SK-N-SH treated with all-trans-retinoic acid at 6 μM for 48 hours (cell line): Measurements from ENCODE around the gene PIK3R6.
A peak's percentile ranks its signal among the peaks of the same experiment; 100 is the strongest.

ENCODE experiments used
- ATAC-seq: fragments of 200-7000 bp; cut with Tn5 transposase; 3 replicates; pipeline ENCODE4 v1.9.1; 2020; ENCODE audit warnings: mild to moderate bottlenecking, moderate library complexity
- ARNTL ChIP-seq: fragments of 450-650 bp; formaldehyde crosslinking; IDR thresholded peaks from 2 replicates; pipeline ENCODE4 v1.5.0; 2020; ENCODE audit warnings: low read depth, mild to moderate bottlenecking, moderate library complexity, borderline replicate concordance
- BACH2 ChIP-seq: fragments of 250-450 bp; sonication (Bioruptor Pico); IDR thresholded peaks from 2 replicates; pipeline ENCODE4 v1.9.0; 2021; ENCODE audit warnings: mild to moderate bottlenecking, borderline replicate concordance
- CSDC2 ChIP-seq: fragments of 250-450 bp; sonication (Bioruptor Pico); IDR thresholded peaks from 2 replicates; pipeline ENCODE4 v1.5.0; 2020; ENCODE audit warnings: mild to moderate bottlenecking, moderate library complexity
- ESRRG ChIP-seq: fragments of 250-450 bp; sonication (Bioruptor Pico); IDR thresholded peaks from 2 replicates; pipeline ENCODE4 v1.6.1; 2021; ENCODE audit warnings: mild to moderate bottlenecking
- GLIS3 ChIP-seq: fragments of 250-450 bp; sonication (Bioruptor Pico); IDR thresholded peaks from 2 replicates; pipeline ENCODE4 v1.5.0; 2020; ENCODE audit warnings: mild to moderate bottlenecking, moderate library complexity
- ISL1 ChIP-seq: fragments of 250-450 bp; sonication (Bioruptor Pico); IDR thresholded peaks from 2 replicates; pipeline ENCODE4 v2.1.2; 2022; ENCODE audit warnings: mild to moderate bottlenecking, moderate library complexity
- PPARA ChIP-seq: fragments of 250-450 bp; sonication (Bioruptor Pico); IDR thresholded peaks from 2 replicates; pipeline ENCODE4 v1.5.0; 2020; ENCODE audit warnings: mild to moderate bottlenecking, borderline replicate concordance
- RARB ChIP-seq: fragments of 250-450 bp; sonication (Bioruptor Pico); IDR thresholded peaks from 2 replicates; pipeline ENCODE4 v1.8.0; 2021; ENCODE audit warnings: mild to moderate bottlenecking, moderate library complexity
- SNAI2 ChIP-seq: fragments of 250-450 bp; sonication (Bioruptor Pico); IDR thresholded peaks from 2 replicates; pipeline ENCODE4 v1.5.0; 2020; ENCODE audit warnings: mild to moderate bottlenecking, moderate library complexity
- TCF4 ChIP-seq: fragments of 250-450 bp; sonication (Bioruptor Pico); IDR thresholded peaks from 2 replicates; pipeline ENCODE4 v1.8.0; 2021; ENCODE audit warnings: mild to moderate bottlenecking, moderate library complexity, borderline replicate concordance
- TOX ChIP-seq: fragments of 250-450 bp; sonication (Bioruptor Pico); IDR thresholded peaks from 2 replicates; pipeline ENCODE4 v1.8.0; 2021; ENCODE audit warnings: mild to moderate bottlenecking, moderate library complexity, borderline replicate concordance
- ZC3H10 ChIP-seq: fragments of 250-450 bp; sonication (Bioruptor Pico); IDR thresholded peaks from 2 replicates; pipeline ENCODE4 v1.5.1; 2021; ENCODE audit warnings: mild to moderate bottlenecking, moderate library complexity
- ZFP3 ChIP-seq: fragments of 250-450 bp; sonication (Bioruptor Pico); IDR thresholded peaks from 2 replicates; pipeline ENCODE4 v1.5.0; 2020; ENCODE audit warnings: mild to moderate bottlenecking, moderate library complexity
- ZFP30 ChIP-seq: fragments of 450-650 bp; formaldehyde crosslinking; IDR thresholded peaks from 2 replicates; pipeline ENCODE4 v1.5.0; 2022; ENCODE audit warnings: mild to moderate bottlenecking, moderate library complexity
- ZNF565 ChIP-seq: fragments of 450-650 bp; formaldehyde crosslinking; conservative IDR thresholded peaks from 2 replicates; pipeline ENCODE4 v1.5.0; 2020; ENCODE audit warnings: low read depth, mild to moderate bottlenecking, moderate library complexity
- ZNF8 ChIP-seq: fragments of 450-650 bp; formaldehyde crosslinking; IDR thresholded peaks from 2 replicates; pipeline ENCODE4 v1.5.0; 2020; ENCODE audit warnings: mild to moderate bottlenecking, moderate library complexity
- TF ChIP-seq, protein P1 (sequence below): fragments of 250-450 bp; sonication (Bioruptor Pico); IDR thresholded peaks from 2 replicates; pipeline ENCODE4 v1.5.0; 2020; ENCODE audit warnings: mild to moderate bottlenecking, moderate library complexity
- TF ChIP-seq, protein P2 (sequence below): fragments of 250-450 bp; sonication (Bioruptor Pico); IDR thresholded peaks from 2 replicates; pipeline ENCODE4 v1.8.0; 2021; ENCODE audit warnings: low read depth, mild to moderate bottlenecking, moderate library complexity, borderline replicate concordance
- TF ChIP-seq, protein P3 (sequence below): fragments of 250-450 bp; sonication (Bioruptor Pico); IDR thresholded peaks from 2 replicates; pipeline ENCODE4 v1.5.1; 2021; ENCODE audit warnings: mild to moderate bottlenecking, moderate library complexity
- TF ChIP-seq, protein P4 (sequence below): fragments of 250-450 bp; sonication (Bioruptor Pico); IDR thresholded peaks from 2 replicates; pipeline ENCODE4 v1.8.0; 2020; ENCODE audit warnings: mild to moderate bottlenecking, moderate library complexity, borderline replicate concordance
- TF ChIP-seq, protein P5 (sequence below): fragments of 250-450 bp; sonication (Bioruptor Pico); IDR thresholded peaks from 2 replicates; pipeline ENCODE4 v1.5.1; 2020; ENCODE audit warnings: low read depth, mild to moderate bottlenecking, moderate library complexity

PIK3R6 gene

DNA sequence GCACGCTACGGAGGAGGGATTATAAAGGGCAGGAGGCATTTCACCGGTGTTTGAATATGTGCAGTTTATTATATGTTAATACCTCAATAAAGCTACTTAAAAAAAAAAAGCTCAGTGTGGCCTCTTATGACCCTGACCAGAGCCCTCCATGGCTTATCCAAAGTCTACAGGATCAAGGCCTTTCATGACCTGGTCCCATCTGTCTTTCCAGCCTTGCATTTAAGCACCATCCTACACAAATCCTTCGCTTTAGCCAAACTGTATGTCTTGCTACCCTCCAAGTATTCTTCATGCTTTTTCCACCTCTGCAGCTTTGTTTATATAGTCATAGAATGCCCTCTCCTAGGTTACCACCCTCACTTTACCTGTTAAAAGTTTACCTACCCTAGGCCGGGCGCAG, 74.8 kb downstream of the PIK3R6 start:
- no peak for ATAC-seq

DNA sequence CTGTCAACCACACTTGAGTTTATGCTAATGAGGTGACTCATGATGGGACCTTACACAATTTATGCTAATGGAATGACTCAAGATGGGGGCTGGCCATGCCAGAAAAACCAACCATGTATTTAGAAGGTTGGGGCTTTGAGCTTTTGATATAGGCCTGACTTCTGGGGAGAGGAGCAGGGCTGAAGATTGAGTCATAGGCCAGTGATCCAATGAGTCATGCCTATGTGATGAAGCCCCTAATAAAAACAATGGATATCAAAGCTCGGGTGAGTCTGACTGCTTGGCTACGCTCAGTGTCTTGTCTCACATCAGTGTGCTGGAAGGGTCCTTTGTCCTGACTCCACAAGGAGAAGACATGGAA, 75.6 kb downstream of the PIK3R6 start:
- TF ChIP-seq RARB (no peak), ZNF565 (CRISPR knock-in tag) (no peak), ZNF8 (CRISPR knock-in tag) (no peak), ZFP3 (CRISPR knock-in tag) (no peak), CSDC2 (CRISPR knock-in tag) (no peak)
- ATAC-seq: no peak

More for the DNA sequence above, 74.8 kb downstream of the PIK3R6 start:
- TF ChIP-seq ZNF8 (CRISPR knock-in tag) (no peak), TOX (CRISPR knock-in tag) (no peak), RARB (no peak), PPARA (CRISPR knock-in tag) (no peak), BACH2 (CRISPR knock-in tag) (no peak), ZFP3 (CRISPR knock-in tag) (no peak), GLIS3 (CRISPR knock-in tag) (no peak), CSDC2 (CRISPR knock-in tag) (no peak), ZFP30 (CRISPR knock-in tag) (no peak), ZC3H10 (CRISPR knock-in tag) (no peak), ESRRG (CRISPR knock-in tag) (no peak), TCF4 (no peak), ARNTL (CRISPR knock-in tag) (no peak), ISL1 (CRISPR knock-in tag) (no peak), SNAI2 (no peak)
- TF ChIP-seq, protein P1, sequence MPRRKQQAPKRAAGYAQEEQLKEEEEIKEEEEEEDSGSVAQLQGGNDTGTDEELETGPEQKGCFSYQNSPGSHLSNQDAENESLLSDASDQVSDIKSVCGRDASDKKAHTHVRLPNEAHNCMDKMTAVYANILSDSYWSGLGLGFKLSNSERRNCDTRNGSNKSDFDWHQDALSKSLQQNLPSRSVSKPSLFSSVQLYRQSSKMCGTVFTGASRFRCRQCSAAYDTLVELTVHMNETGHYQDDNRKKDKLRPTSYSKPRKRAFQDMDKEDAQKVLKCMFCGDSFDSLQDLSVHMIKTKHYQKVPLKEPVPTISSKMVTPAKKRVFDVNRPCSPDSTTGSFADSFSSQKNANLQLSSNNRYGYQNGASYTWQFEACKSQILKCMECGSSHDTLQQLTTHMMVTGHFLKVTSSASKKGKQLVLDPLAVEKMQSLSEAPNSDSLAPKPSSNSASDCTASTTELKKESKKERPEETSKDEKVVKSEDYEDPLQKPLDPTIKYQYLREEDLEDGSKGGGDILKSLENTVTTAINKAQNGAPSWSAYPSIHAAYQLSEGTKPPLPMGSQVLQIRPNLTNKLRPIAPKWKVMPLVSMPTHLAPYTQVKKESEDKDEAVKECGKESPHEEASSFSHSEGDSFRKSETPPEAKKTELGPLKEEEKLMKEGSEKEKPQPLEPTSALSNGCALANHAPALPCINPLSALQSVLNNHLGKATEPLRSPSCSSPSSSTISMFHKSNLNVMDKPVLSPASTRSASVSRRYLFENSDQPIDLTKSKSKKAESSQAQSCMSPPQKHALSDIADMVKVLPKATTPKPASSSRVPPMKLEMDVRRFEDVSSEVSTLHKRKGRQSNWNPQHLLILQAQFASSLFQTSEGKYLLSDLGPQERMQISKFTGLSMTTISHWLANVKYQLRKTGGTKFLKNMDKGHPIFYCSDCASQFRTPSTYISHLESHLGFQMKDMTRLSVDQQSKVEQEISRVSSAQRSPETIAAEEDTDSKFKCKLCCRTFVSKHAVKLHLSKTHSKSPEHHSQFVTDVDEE: no peak
- TF ChIP-seq, protein P2, sequence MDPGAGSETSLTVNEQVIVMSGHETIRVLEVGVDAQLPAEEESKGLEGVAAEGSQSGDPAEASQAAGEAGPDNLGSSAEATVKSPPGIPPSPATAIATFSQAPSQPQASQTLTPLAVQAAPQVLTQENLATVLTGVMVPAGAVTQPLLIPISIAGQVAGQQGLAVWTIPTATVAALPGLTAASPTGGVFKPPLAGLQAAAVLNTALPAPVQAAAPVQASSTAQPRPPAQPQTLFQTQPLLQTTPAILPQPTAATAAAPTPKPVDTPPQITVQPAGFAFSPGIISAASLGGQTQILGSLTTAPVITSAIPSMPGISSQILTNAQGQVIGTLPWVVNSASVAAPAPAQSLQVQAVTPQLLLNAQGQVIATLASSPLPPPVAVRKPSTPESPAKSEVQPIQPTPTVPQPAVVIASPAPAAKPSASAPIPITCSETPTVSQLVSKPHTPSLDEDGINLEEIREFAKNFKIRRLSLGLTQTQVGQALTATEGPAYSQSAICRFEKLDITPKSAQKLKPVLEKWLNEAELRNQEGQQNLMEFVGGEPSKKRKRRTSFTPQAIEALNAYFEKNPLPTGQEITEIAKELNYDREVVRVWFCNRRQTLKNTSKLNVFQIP (CRISPR knock-in tag): no peak
- TF ChIP-seq, protein P3, sequence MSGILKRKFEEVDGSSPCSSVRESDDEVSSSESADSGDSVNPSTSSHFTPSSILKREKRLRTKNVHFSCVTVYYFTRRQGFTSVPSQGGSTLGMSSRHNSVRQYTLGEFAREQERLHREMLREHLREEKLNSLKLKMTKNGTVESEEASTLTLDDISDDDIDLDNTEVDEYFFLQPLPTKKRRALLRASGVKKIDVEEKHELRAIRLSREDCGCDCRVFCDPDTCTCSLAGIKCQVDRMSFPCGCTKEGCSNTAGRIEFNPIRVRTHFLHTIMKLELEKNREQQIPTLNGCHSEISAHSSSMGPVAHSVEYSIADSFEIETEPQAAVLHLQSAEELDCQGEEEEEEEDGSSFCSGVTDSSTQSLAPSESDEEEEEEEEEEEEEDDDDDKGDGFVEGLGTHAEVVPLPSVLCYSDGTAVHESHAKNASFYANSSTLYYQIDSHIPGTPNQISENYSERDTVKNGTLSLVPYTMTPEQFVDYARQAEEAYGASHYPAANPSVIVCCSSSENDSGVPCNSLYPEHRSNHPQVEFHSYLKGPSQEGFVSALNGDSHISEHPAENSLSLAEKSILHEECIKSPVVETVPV (CRISPR knock-in tag): no peak
- TF ChIP-seq, protein P4, sequence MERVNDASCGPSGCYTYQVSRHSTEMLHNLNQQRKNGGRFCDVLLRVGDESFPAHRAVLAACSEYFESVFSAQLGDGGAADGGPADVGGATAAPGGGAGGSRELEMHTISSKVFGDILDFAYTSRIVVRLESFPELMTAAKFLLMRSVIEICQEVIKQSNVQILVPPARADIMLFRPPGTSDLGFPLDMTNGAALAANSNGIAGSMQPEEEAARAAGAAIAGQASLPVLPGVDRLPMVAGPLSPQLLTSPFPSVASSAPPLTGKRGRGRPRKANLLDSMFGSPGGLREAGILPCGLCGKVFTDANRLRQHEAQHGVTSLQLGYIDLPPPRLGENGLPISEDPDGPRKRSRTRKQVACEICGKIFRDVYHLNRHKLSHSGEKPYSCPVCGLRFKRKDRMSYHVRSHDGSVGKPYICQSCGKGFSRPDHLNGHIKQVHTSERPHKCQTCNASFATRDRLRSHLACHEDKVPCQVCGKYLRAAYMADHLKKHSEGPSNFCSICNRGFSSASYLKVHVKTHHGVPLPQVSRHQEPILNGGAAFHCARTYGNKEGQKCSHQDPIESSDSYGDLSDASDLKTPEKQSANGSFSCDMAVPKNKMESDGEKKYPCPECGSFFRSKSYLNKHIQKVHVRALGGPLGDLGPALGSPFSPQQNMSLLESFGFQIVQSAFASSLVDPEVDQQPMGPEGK (CRISPR knock-in tag): no peak
- TF ChIP-seq, protein P5, sequence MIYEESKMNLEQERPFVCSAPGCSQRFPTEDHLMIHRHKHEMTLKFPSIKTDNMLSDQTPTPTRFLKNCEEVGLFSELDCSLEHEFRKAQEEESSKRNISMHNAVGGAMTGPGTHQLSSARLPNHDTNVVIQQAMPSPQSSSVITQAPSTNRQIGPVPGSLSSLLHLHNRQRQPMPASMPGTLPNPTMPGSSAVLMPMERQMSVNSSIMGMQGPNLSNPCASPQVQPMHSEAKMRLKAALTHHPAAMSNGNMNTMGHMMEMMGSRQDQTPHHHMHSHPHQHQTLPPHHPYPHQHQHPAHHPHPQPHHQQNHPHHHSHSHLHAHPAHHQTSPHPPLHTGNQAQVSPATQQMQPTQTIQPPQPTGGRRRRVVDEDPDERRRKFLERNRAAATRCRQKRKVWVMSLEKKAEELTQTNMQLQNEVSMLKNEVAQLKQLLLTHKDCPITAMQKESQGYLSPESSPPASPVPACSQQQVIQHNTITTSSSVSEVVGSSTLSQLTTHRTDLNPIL (CRISPR knock-in tag): no peak

DNA sequence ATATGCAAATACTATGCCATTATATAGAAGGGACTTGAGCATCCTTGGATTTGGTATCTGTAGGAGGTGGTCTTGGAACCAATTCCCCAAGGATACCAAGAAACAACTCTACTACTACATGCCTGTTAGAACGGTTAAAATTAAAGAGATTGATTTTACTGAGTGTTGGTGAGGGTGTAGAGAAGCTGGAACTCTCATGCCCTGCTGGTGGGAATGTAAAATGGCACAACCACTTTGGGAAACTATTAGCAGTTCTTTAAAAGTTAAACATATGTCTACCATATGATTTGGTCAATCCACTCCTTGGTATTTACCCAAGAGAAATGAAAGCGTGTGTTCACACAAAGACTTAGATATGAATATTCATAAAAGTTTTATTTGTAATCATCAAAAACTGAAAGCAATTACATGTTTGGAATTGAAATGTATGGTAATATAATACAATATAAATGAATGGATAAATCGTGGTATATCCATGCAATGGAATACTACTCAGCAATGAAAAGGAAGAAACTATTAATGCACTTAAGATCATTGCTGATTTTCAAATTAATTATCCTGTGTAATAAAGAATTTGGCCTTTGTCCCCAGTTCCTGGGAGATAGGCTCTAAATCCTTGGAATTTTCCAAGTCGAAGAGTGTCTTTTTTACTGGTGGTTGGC, 76.1 kb downstream of the PIK3R6 start:
- TF ChIP-seq ZNF8 (CRISPR knock-in tag): peak; percentile 96
- TF ChIP-seq, protein P1: no peak
- ATAC-seq: no peak
